HCT116 (cell line): ENCODE results near the gene RNF169. TPM values are rescaled to one million over a fixed set of nuclear protein-coding genes. Genes with fewer than 3 reads are reported as not detected.

Experiments
- ATAC-seq: fragments of 200-7000 bp; cut with Tn5 transposase; 2 replicates; pipeline ENCODE4 v1.9.1; 2020; ENCODE audit warnings: mild to moderate bottlenecking, moderate library complexity
- BruUV-seq: library from RNA; stranded (reverse); fragments of 400-500 nt; replicated peaks from 2 replicates; lab custom pipeline; 2021; lab: Mats Ljungman, UMichigan
- CTCF ChIA-PET: fragments of 300-600 bp; sonication (Branson Sonifier 250); formaldehyde crosslinking; loops from one replicate; lab custom pipeline; 2021; ENCODE audit warnings: antibody characterized with exemption; lab: Charles Lee
- POLR2A ChIA-PET: fragments of 300-600, 350-600 bp; sonication (Branson Sonifier 250); formaldehyde crosslinking; loops from one replicate; lab custom pipeline; 2021; ENCODE audit warnings: antibody characterized with exemption; lab: Charles Lee
- RAD21 ChIA-PET, 2 experiments: fragments of 300-600 bp; sonication (Branson Sonifier 250); formaldehyde crosslinking; loops; one replicate each; lab custom pipeline; 2023; ENCODE audit warnings: low total read pairs in 2 of 2; ENCODE audit not compliant: uncharacterized antibody in 2 of 2, unreplicated experiment in 2 of 2, low non-redundant PET in 1 of 2; lab: Charles Lee
- DNase-seq: peaks from one replicate; pipeline ENCODE4 v3.0.0-alpha.2; 2010; ENCODE audit warnings: low read depth, low spot score
- H2AFZ ChIP-seq: fragments of 200-600 bp; shearing (Covaris generic), sonication (generic); 2 replicates; pipeline ENCODE4 v1.6.1; 2017; ENCODE audit warnings: low read depth, mixed run types, mixed read lengths, antibody characterized with exemption, low read length; ENCODE audit not compliant: poor library complexity, severe bottlenecking
- H3K27ac ChIP-seq: 2 replicates; pipeline ENCODE4 v1.5.1; 2012; ENCODE audit warnings: low read depth, low read length
- H3K27me3 ChIP-seq: fragments of 200-600 bp; sonication (generic); 2 replicates; pipeline ENCODE4 v1.6.1; 2016; ENCODE audit warnings: mixed run types, low read length, mixed read lengths; ENCODE audit not compliant: insufficient read depth
- H3K36me3 ChIP-seq, 2 experiments: fragments of 200-500 bp in 1 of 2; fragments of 200-600 bp in 1 of 2; sonication (Bioruptor generic) in 1 of 2; sonication (generic) in 1 of 2; 2 replicates each; pipeline versions ENCODE4 v1.5.1 to v1.6.1; 2014 to 2016; ENCODE audit warnings: low read length in 2 of 2, inconsistent platforms in 1 of 2, mixed read lengths in 1 of 2, mixed run types in 1 of 2; ENCODE audit not compliant: insufficient read depth in 2 of 2, control insufficient read depth in 1 of 2
- H3K4me1 ChIP-seq, 2 experiments: fragments of 200-600 bp in 1 of 2; sonication (generic) in 1 of 2; 2 replicates each; pipeline versions ENCODE4 v1.5.1 to v1.6.1; 2012 to 2017; ENCODE audit warnings: low read length in 2 of 2, inconsistent platforms in 1 of 2, mild to moderate bottlenecking in 1 of 2, mixed read lengths in 1 of 2, mixed run types in 1 of 2, moderate library complexity in 1 of 2; ENCODE audit not compliant: insufficient read depth in 2 of 2, control insufficient read depth in 1 of 2
- H3K4me2 ChIP-seq: fragments of 200-600 bp; sonication (generic); 2 replicates; pipeline ENCODE4 v1.6.1; 2017; ENCODE audit warnings: mixed run types, low read length, mixed read lengths
- H3K4me3 ChIP-seq, 2 experiments: fragments of 200-600 bp in 1 of 2; sonication (generic) in 1 of 2; replicated peaks in 1 of 2; 2 replicates each; pipeline ENCODE4 v1.5.1; 2011 to 2016; ENCODE audit warnings: low read length in 2 of 2, control low read depth in 1 of 2, low read depth in 1 of 2, mild to moderate bottlenecking in 1 of 2, mixed read lengths in 1 of 2, mixed run types in 1 of 2
- H3K79me2 ChIP-seq: fragments of 200-600 bp; sonication (generic); 2 replicates; pipeline ENCODE4 v1.6.1; 2017; ENCODE audit warnings: mild to moderate bottlenecking, mixed run types, low read length, moderate library complexity, mixed read lengths; ENCODE audit not compliant: insufficient read depth
- H3K9ac ChIP-seq: fragments of 200-600 bp; sonication (generic); 2 replicates; pipeline ENCODE4 v1.6.1; 2016; ENCODE audit warnings: low read length, mixed read lengths
- H3K9me2 ChIP-seq: fragments of 200-600 bp; sonication (generic), shearing (Covaris generic); 2 replicates; pipeline ENCODE4 v1.6.1; 2017; ENCODE audit warnings: mixed run types, mild to moderate bottlenecking, moderate library complexity; ENCODE audit not compliant: insufficient read depth
- H3K9me3 ChIP-seq, 2 experiments: fragments of 200-500 bp in 1 of 2; fragments of 200-600 bp in 1 of 2; sonication (Bioruptor generic) in 1 of 2; sonication (generic) in 1 of 2; 2 replicates each; pipeline ENCODE4 v1.6.1; 2014 to 2017; ENCODE audit warnings: low read length in 2 of 2, mixed read lengths in 2 of 2, inconsistent platforms in 1 of 2, low read depth in 1 of 2, mild to moderate bottlenecking in 1 of 2, mixed run types in 1 of 2, moderate library complexity in 1 of 2; ENCODE audit not compliant: control insufficient read depth in 1 of 2, insufficient read depth in 1 of 2
- H4K20me1 ChIP-seq: fragments of 200-600 bp; sonication (generic), shearing (Covaris generic); 2 replicates; pipeline ENCODE4 v1.6.1; 2017; ENCODE audit warnings: mixed run types, mild to moderate bottlenecking, moderate library complexity; ENCODE audit not compliant: insufficient read depth
- CEBPB ChIP-seq: IDR thresholded peaks from 2 replicates; pipeline ENCODE4 v1.6.1; 2012; ENCODE audit warnings: low read depth
- EGR1 ChIP-seq: IDR thresholded peaks from 2 replicates; pipeline ENCODE4 v1.6.1; 2012; ENCODE audit warnings: low read depth
- EZH2 ChIP-seq: fragments of 200-600 bp; sonication (generic); IDR thresholded peaks from 2 replicates; pipeline ENCODE4 v1.6.1; 2017; ENCODE audit warnings: antibody characterized with exemption, mixed run types
- EZH2phosphoT487 ChIP-seq: fragments of 200-600 bp; IDR thresholded peaks from 2 replicates; pipeline ENCODE4 v1.6.1; 2018; ENCODE audit warnings: antibody characterized with exemption, borderline replicate concordance
- POLR2A ChIP-seq: IDR thresholded peaks from 2 replicates; pipeline ENCODE4 v1.7.0; 2011; ENCODE audit warnings: borderline replicate concordance; ENCODE audit not compliant: insufficient read depth, insufficient read length; ENCODE audit errors: extremely low read depth
- POLR2AphosphoS5 ChIP-seq: IDR thresholded peaks from 2 replicates; pipeline ENCODE4 v1.6.1; 2011; ENCODE audit warnings: mild to moderate bottlenecking, low read depth, low read length, moderate library complexity
- RAD21 ChIP-seq: IDR thresholded peaks from 2 replicates; pipeline ENCODE4 v1.6.1; 2012; ENCODE audit warnings: low read depth, mild to moderate bottlenecking
- SIN3A ChIP-seq: IDR thresholded peaks from 2 replicates; pipeline ENCODE4 v1.6.1; 2012; ENCODE audit warnings: low read depth
- SRF ChIP-seq: IDR thresholded peaks from 2 replicates; pipeline ENCODE4 v1.6.1; 2012; ENCODE audit warnings: low read depth
- TCF7L2 ChIP-seq: IDR thresholded peaks from 2 replicates; pipeline ENCODE4 v1.7.0; 2011; ENCODE audit warnings: borderline replicate concordance, inconsistent platforms; ENCODE audit not compliant: insufficient read depth, insufficient read length; ENCODE audit errors: extremely low read depth
- YY1 ChIP-seq: IDR thresholded peaks from 2 replicates; pipeline ENCODE4 v1.6.1; 2011; ENCODE audit warnings: low read length, low read depth, moderate library complexity, mild to moderate bottlenecking; ENCODE audit not compliant: insufficient replicate concordance; ENCODE audit errors: extremely low read depth
- ZFX ChIP-seq: fragments of 450-650 bp; IDR thresholded peaks from 2 replicates; pipeline ENCODE4 v1.6.1; 2017
- ZNF274 ChIP-seq: fragments of 200-500 bp; sonication (Bioruptor generic); IDR thresholded peaks from 2 replicates; pipeline ENCODE4 v1.6.1; 2014; ENCODE audit warnings: mild to moderate bottlenecking, low read depth, low read length, inconsistent platforms
- intact Hi-C: fragments of 100-400 bp; cut with micrococcal nuclease; formaldehyde crosslinking; loops from 2 replicates; pipeline ENCODE4 v1.10.0; 2022
- total RNA-seq: library from RNA; stranded (reverse); gene quantifications from one replicate; pipeline ENCODE4 v1.2.1, GENCODE V29; 2021; ENCODE audit not compliant: unreplicated experiment
- TF ChIP-seq, protein P1 (sequence below): IDR thresholded peaks from 2 replicates; pipeline ENCODE4 v1.6.1; 2012; ENCODE audit warnings: low read depth
- TF ChIP-seq, protein P2 (sequence below): IDR thresholded peaks from 2 replicates; pipeline ENCODE4 v1.6.1; 2012
- TF ChIP-seq, protein P3 (sequence below): IDR thresholded peaks from 2 replicates; pipeline ENCODE4 v1.6.1; 2012

Gene RNF169
- total RNA-seq, 1 experiment from 2014 or later = 22.5 TPM

DNA sequence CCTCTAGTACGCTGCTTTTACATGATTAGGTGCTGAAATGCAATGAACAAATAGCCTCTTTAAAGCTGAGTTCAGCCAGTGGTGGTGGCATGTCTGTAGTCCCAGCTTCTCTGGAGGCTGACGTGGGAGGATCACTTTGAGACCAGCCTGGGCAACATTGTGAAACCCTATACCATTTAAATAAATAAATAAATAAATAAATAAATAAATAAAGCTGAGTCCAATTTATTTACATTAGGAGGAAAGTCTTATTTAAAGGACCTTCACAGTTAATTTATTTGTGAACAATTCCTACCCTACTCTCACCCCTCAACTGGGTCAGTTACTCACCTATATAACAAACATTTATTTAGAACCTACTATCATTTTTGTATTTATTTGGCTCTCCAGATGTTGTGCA, 12.6 kb upstream of the RNF169 start:
- ATAC-seq = no peak
- CTCF ChIA-PET = no interaction called here
- no peak overlapping the region for H3K4me3 ChIP-seq
- DNase-seq = no peak
- BruUV-seq = no TSS peak
- no peak overlapping the region for H3K9ac ChIP-seq
- no peak overlapping the region for H3K27ac ChIP-seq
- intact Hi-C loops = loop anchor here (5.0 kb wide), 2 partner anchors 34 to 104 kb away; no protein-coding TSS in a partner anchor
- no peaks in the 10 kb centered on the region for H3K9me3 ChIP-seq
- H2AFZ ChIP-seq = no peak overlapping the region
- no peaks in the 10 kb centered on the region for H3K36me3 ChIP-seq
- no peaks in the 10 kb centered on the region for H3K9me2 ChIP-seq
- no peaks in the 10 kb centered on the region for H3K79me2 ChIP-seq
- H3K4me1 ChIP-seq = no peaks in the 10 kb centered on the region
- TF ChIP-seq ZFX (no peak), RAD21 (no peak), CEBPB (no peak), EZH2phosphoT487 (no peak), EGR1 (no peak), POLR2A (no peak), SIN3A (no peak), EZH2 (no peak), SRF (no peak), ZNF274 (no peak), TCF7L2 (no peak), YY1 (no peak), POLR2AphosphoS5 (no peak)
- TF ChIP-seq, protein P1, sequence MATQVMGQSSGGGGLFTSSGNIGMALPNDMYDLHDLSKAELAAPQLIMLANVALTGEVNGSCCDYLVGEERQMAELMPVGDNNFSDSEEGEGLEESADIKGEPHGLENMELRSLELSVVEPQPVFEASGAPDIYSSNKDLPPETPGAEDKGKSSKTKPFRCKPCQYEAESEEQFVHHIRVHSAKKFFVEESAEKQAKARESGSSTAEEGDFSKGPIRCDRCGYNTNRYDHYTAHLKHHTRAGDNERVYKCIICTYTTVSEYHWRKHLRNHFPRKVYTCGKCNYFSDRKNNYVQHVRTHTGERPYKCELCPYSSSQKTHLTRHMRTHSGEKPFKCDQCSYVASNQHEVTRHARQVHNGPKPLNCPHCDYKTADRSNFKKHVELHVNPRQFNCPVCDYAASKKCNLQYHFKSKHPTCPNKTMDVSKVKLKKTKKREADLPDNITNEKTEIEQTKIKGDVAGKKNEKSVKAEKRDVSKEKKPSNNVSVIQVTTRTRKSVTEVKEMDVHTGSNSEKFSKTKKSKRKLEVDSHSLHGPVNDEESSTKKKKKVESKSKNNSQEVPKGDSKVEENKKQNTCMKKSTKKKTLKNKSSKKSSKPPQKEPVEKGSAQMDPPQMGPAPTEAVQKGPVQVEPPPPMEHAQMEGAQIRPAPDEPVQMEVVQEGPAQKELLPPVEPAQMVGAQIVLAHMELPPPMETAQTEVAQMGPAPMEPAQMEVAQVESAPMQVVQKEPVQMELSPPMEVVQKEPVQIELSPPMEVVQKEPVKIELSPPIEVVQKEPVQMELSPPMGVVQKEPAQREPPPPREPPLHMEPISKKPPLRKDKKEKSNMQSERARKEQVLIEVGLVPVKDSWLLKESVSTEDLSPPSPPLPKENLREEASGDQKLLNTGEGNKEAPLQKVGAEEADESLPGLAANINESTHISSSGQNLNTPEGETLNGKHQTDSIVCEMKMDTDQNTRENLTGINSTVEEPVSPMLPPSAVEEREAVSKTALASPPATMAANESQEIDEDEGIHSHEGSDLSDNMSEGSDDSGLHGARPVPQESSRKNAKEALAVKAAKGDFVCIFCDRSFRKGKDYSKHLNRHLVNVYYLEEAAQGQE = no peak
- TF ChIP-seq, protein P2, sequence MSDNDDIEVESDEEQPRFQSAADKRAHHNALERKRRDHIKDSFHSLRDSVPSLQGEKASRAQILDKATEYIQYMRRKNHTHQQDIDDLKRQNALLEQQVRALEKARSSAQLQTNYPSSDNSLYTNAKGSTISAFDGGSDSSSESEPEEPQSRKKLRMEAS = no peak
- TF ChIP-seq, protein P3, sequence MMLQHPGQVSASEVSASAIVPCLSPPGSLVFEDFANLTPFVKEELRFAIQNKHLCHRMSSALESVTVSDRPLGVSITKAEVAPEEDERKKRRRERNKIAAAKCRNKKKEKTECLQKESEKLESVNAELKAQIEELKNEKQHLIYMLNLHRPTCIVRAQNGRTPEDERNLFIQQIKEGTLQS = no peak
- no peaks in the 10 kb centered on the region for H4K20me1 ChIP-seq
- no peaks in the 10 kb centered on the region for H3K27me3 ChIP-seq
- H3K4me2 ChIP-seq = no peak overlapping the region
- POLR2A ChIA-PET = no interaction called here
- RAD21 ChIA-PET = no interaction called here
